ENCODE data around the gene ARSD.

The ARSD gene

GRCh38 chrX:2854918-2855317, 74.2 kb downstream of the ARSD start:
- no peak overlapping the region for H3K4me3 ChIP-seq (ENCODE audit: low read depth, low read length)
